Stomach (tissue), 4 donors: ENCODE results near the gene PIGP.

Source experiments
- POLR2A ChIP-seq, 4 donors: fragments of 450-650 bp; IDR thresholded peaks; one replicate each; pipeline ENCODE4 v1.6.1; 2016; ENCODE audit warnings: antibody characterized with exemption in 4 of 4, control low read depth in 2 of 4, mild to moderate bottlenecking in 1 of 4, moderate library complexity in 1 of 4
- POLR2AphosphoS5 ChIP-seq, 3 donors: sonication (generic); formaldehyde crosslinking; IDR thresholded peaks; one replicate each; pipeline ENCODE4 v1.6.1; 2016; ENCODE audit warnings: antibody characterized with exemption in 3 of 3

DNA sequence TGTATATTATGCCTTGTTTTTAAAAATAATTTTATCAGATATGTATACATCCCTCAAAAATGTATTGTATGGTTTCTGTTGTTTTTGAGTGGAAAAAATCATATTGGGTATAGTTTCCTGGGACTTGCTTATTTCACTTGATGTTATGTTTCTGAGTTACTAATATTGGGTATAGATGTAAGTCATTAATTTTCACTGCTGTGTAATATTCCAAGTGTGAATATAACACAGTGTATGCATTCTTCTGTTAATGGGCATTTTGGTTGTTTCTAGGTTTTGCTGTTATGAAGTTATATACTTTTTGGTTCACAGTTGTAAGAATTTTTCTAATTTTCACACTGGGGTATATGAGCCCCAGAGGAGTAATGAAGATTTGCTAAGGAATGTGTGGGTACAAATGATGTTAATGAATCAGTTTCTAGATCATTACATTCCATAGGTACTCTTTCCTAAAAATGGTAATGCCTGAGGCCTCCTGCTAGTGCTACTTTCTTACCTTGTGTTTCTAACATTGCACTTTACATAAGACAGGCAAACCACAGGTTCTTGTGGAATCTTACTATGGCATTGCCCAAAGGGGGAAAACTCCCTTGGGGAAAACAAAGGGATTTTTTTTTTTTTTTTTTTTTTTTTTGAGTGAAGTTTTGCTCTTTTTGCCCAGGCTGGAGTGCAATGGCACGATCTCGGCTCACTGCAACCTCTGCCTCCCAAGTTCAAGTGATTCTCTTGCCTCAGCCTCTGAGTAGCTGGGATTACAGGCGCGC lies 3.4 kb upstream of the PIGP start:
- TF ChIP-seq POLR2AphosphoS5 (IDR thresholded peaks at IDR 0.05) = no peak
- TF ChIP-seq POLR2A (IDR thresholded peaks at IDR 0.05) = no peak
